Adrenal gland (tissue), 12 donors: ENCODE data around the gene FAM161B. TPM values are rescaled to one million over a fixed set of nuclear protein-coding genes. Genes with fewer than 3 reads are reported as not detected.

Experiments used
- DNase-seq, 7 donors: peaks; one replicate each; pipeline ENCODE4 v3.0.0-alpha.2; 2019 to 2020
- H3K27ac ChIP-seq, 5 donors: fragments of 200-600 bp; sonication (generic) in 4 of 5; 1 replicate in 3 of 5; 2 replicates in 2 of 5; pipeline versions ENCODE4 v1.5.1 to v1.8.0; 2016 to 2020; ENCODE audit warnings: mild to moderate bottlenecking in 1 of 5
- H3K27me3 ChIP-seq: fragments of 200-600 bp; 2 replicates; pipeline ENCODE4 v1.8.0; 2021
- H3K36me3 ChIP-seq, 2 donors: fragments of 200-600 bp; replicated peaks in 1 of 2; 1 replicate in 1 of 2; 2 replicates in 1 of 2; pipeline versions ENCODE4 v1.5.1 to v1.8.0; 2018 to 2022
- H3K4me1 ChIP-seq, 2 donors: fragments of 200-600 bp; replicated peaks in 1 of 2; 1 replicate in 1 of 2; 2 replicates in 1 of 2; pipeline versions ENCODE4 v1.5.1 to v1.8.0; 2018 to 2021
- H3K4me3 ChIP-seq, 4 donors: fragments of 200-600 bp; sonication (generic) in 3 of 4; one replicate each; pipeline ENCODE4 v1.5.1; 2016 to 2018
- H3K9me3 ChIP-seq, 3 donors: fragments of 200-600 bp; sonication (generic) in 1 of 3; replicated peaks in 1 of 3; 1 replicate in 2 of 3; 2 replicates in 1 of 3; pipeline versions ENCODE4 v1.5.1 to v1.8.0; 2016 to 2021
- POLR2A ChIP-seq, 2 donors: fragments of 450-650 bp; IDR thresholded peaks; one replicate each; pipeline ENCODE4 v1.6.1; 2017; ENCODE audit warnings: antibody characterized with exemption in 2 of 2, mild to moderate bottlenecking in 2 of 2, moderate library complexity in 1 of 2
- WGBS, 4 donors: extraction: QIAGEN DNeasy Blood & Tissue Kit in 2 of 4; methylation state at CpG; one replicate each; pipeline versions ENCODE4 v1.1.5 to v1.1.7; 2013 to 2017; 5-methylcytosine and 5-hydroxymethylcytosine counted together
- intact Hi-C, 2 donors: fragments of 100-400 bp; cut with DNase I; formaldehyde crosslinking; loops; one replicate each; pipeline versions ENCODE4 v1.14.1 to v1.15.0; 2022 to 2023
- polyA plus RNA-seq, 3 donors: library from polyadenylated mRNA; stranded (reverse); fragments of 200-250 nt in 2 of 3; fragments of 350-450 nt in 1 of 3; fragmentation: Illumina TruSeq in 1 of 3; extraction: RNeasy Lipid Tissue Mini Kit (QIAGEN cat#74804) in 1 of 3; gene quantifications; one replicate each; pipeline ENCODE4 v1.2.3, GENCODE V29; 2013 to 2014
- total RNA-seq, 9 donors: library from RNA; depleted of rRNA in 4 of 9; stranded (reverse); fragments of >200 nt in 4 of 9; fragments of 120-200 nt in 1 of 9; fragmentation: NEBNext Ultra II Directional in 1 of 9; extraction: Animal tissue kit (Norgen Biotek cat#: 25700) in 1 of 9; gene quantifications; one replicate each; pipeline versions ENCODE4 v1.1.0 to v1.2.4, GENCODE V29; 2013 to 2023
- TF ChIP-seq, protein P1 (sequence below), 6 experiments: fragments of 450-650 bp in 4 of 6; fragments of 200-600 bp in 2 of 6; sonication (generic) in 1 of 6; IDR thresholded peaks; 1 replicate in 5 of 6; 2 replicates in 1 of 6; pipeline versions ENCODE4 v1.5.1 to v1.8.0; 2016 to 2021; ENCODE audit warnings: antibody characterized with exemption in 6 of 6, mild to moderate bottlenecking in 2 of 6, moderate library complexity in 1 of 6
- donor health status: healthy with polysubstance abuse.
- donor health status: Bipolar disorder and iron deficiency.
- donor health status: DM: yes; HTN: yes; CAD: no.
- donor health status: DM: no; HTN: no; CAD: no.
- donor health status: DM: no; HTN: no; CAD: no.
- donor health status: DM: yes; HTN: yes; CAD: no.

FAM161B gene
- total and polyA plus RNA-seq, 12 donors: 4.1 to 25.2 (median 11.6) TPM

DNA sequence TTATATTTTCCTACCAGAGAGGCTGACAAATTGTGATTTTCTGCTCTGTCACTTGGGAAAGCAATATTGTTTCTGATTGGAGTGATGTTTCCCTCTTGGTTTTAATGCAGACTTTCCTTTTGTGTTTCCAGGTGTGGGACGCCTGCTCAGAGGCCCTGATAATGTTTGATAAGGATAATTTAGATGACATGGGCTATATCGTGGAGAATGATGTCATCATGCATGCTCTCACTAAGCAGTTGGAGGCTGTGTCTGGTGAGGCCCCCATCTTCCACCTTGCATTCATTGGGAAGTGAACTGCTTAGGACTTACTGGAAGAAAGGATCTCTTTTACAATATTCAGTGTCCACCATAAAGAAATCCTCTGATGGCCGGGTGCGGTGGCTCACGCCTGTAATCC, 5.8 kb upstream of the FAM161B start:
- Histone ChIP-seq H3K9me3 (no peaks in the 10 kb centered on the region), H3K27me3 (no peaks in the 10 kb centered on the region), H3K4me3 (no peak overlapping the region), H3K4me1 (peaks cover 6 to 10% of the 10 kb centered on the region in 2 donors), H3K36me3 (peaks cover 0 to 74% of the 10 kb centered on the region in 2 donors), H3K27ac (no peak overlapping the region)
- 80 to 90% (median 84%) methylated on average over 5 of the region's 5 CpGs for whole genome bisulfite sequencing, 4 donors
- no peak for TF ChIP-seq POLR2A (IDR thresholded peaks at IDR 0.05)
- TF ChIP-seq, protein P1, sequence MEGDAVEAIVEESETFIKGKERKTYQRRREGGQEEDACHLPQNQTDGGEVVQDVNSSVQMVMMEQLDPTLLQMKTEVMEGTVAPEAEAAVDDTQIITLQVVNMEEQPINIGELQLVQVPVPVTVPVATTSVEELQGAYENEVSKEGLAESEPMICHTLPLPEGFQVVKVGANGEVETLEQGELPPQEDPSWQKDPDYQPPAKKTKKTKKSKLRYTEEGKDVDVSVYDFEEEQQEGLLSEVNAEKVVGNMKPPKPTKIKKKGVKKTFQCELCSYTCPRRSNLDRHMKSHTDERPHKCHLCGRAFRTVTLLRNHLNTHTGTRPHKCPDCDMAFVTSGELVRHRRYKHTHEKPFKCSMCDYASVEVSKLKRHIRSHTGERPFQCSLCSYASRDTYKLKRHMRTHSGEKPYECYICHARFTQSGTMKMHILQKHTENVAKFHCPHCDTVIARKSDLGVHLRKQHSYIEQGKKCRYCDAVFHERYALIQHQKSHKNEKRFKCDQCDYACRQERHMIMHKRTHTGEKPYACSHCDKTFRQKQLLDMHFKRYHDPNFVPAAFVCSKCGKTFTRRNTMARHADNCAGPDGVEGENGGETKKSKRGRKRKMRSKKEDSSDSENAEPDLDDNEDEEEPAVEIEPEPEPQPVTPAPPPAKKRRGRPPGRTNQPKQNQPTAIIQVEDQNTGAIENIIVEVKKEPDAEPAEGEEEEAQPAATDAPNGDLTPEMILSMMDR (IDR thresholded peaks at IDR 0.05): no peak
- intact Hi-C loops: loop anchor here in 1 of 2 donors (10.0 kb wide), 1 partner anchor 79 kb away; no protein-coding TSS in a partner anchor
- no peak for DNase-seq

DNA sequence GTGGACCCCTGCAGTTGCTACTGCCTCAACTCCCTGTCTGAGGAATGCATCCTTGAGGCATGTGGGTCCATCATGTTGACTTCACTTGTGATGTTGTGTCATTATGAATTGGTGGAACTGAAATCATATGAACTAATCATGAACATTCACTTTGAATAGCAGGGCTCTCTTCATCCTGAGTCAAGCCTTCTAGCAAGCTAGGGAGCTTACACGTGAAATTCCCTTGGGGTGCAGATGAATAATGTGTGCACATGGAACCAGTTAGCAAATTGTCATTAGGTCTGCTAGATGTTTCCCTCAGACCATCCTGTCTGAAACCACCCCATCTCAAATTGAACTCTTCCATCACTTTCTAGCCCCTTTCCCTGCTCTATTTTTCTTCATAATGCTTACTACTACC, 3.8 kb upstream of the FAM161B start:
- H3K27ac ChIP-seq: no peak overlapping the region
- WGBS, 4 donors: 73 to 100% (median 94%) methylated on average over 1 of the region's 1 CpG
- no peak for TF ChIP-seq POLR2A (IDR thresholded peaks at IDR 0.05)
- TF ChIP-seq, protein P1 (IDR thresholded peaks at IDR 0.05): no peak
- H3K27me3 ChIP-seq: no peaks in the 10 kb centered on the region
- peaks cover 0 to 54% of the 10 kb centered on the region in 2 donors for H3K36me3 ChIP-seq
- H3K4me3 ChIP-seq: no peak overlapping the region
- H3K4me1 ChIP-seq: peaks cover 10 to 18% of the 10 kb centered on the region in 2 donors
- intact Hi-C loops: loop anchor here in 1 of 2 donors (10.0 kb wide), 1 partner anchor 81 kb away; no protein-coding TSS in a partner anchor
- DNase-seq: no peak
- no peaks in the 10 kb centered on the region for H3K9me3 ChIP-seq

DNA sequence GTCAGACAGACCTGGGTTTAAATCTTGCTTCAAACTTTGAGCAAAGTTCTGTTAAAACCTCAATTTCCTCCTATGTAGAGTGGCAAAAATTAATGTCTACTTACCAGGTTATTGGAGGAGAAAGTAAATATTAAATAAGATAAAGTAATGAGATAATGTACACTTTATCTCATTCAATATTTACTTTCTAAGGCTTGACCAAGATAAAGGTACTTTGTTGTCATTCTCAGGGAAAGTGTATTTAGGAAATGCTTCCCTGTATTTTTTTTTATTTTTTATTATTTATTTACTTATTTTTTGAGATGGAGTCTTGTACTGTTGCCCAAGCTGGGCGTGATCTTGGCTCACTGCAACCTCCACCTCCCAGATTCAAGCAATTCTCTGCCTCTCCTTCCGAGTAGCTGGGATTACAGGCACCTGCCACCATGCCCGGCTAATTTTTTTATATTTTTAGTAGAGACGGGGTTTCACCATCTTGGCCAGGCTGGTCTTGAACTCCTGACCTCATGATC, 4.7 kb downstream of the FAM161B start:
- peaks cover 22 to 46% of the 10 kb centered on the region in 2 donors for H3K4me1 ChIP-seq
- no peaks in the 10 kb centered on the region for H3K9me3 ChIP-seq
- peak overlapping the region in 4 of 5 donors; percentile 30 to 86 (median 62) for H3K27ac ChIP-seq
- H3K27me3 ChIP-seq: no peaks in the 10 kb centered on the region
- H3K4me3 ChIP-seq: no peak overlapping the region
- WGBS, 4 donors: 63 to 79% (median 68%) methylated on average over 4 of the region's 4 CpGs
- TF ChIP-seq POLR2A (IDR thresholded peaks at IDR 0.05): no peak
- TF ChIP-seq, protein P1 (IDR thresholded peaks at IDR 0.05): no peak
- peaks cover 0 to 39% of the 10 kb centered on the region in 2 donors for H3K36me3 ChIP-seq
- intact Hi-C loops: no loop called here
- DNase-seq: no peak

DNA sequence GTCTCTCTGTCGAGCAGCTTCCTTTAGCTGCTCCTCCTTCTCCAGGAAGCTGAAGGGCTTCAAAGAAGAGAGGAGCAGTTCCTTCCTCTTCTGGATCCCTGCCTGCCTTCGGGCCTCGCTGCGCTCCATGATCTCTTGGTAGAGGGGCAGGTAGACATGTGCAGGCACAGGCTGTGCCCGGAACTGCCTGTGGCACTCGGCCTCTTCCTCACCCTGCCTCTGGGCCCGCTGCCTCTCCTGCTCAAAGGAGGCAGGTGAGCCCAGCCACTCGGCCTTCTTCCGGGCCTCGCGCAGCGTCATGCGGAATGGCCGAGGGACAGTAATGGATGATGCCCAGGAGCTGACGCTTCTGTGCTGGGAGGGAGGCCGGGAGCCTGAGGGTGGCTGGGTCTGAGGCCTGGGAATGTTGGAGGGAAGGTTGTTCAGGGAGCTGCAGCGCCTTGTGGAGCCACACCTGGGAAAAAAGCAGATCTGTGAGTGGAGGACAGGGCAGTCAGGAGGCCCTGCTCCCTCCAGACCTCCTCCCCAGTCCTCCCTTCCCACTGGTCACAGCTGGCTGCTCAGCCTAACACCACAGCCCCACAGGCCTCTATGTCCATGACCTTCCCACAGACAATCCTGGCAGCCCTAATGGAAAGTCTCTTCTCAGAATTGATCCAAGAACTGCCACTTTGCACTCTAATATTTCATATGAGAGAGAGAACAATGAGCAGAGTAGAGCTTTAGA, 5.3 kb downstream of the FAM161B start:
- H3K27ac ChIP-seq: peak overlapping the region in 4 of 5 donors; percentile 30 to 86 (median 74)
- peak in 1 of 2 donors; percentile 43 for TF ChIP-seq POLR2A (IDR thresholded peaks at IDR 0.05)
- TF ChIP-seq, protein P1 (IDR thresholded peaks at IDR 0.05): no peak
- H3K4me1 ChIP-seq: peaks cover 22 to 46% of the 10 kb centered on the region in 2 donors
- no peak overlapping the region for H3K4me3 ChIP-seq
- DNase-seq: peak; percentile 50 to 92 (median 76)
- H3K36me3 ChIP-seq: peaks cover 0 to 45% of the 10 kb centered on the region in 2 donors
- intact Hi-C loops: no loop called here
- 67 to 100% (median 82%) methylated on average over 1 to 17 of the region's 17 CpGs for WGBS, 4 donors
- no peaks in the 10 kb centered on the region for H3K27me3 ChIP-seq
- H3K9me3 ChIP-seq: no peaks in the 10 kb centered on the region
